Body of pancreas (tissue), 4 donors: ENCODE results near the gene DCDC2C.

ENCODE experiments used
- CTCF ChIP-seq, 7 experiments: fragments of 450-650 bp in 4 of 7; fragments of 200-600 bp in 3 of 7; sonication (generic) in 3 of 7; IDR thresholded peaks; one replicate each; pipeline ENCODE4 v1.5.1; 2016 to 2019; ENCODE audit warnings: antibody characterized with exemption in 7 of 7
- POLR2A ChIP-seq, 3 donors: fragments of 450-650 bp; IDR thresholded peaks; one replicate each; pipeline ENCODE4 v1.6.1; 2016; ENCODE audit warnings: antibody characterized with exemption in 3 of 3, mild to moderate bottlenecking in 2 of 3

DNA sequence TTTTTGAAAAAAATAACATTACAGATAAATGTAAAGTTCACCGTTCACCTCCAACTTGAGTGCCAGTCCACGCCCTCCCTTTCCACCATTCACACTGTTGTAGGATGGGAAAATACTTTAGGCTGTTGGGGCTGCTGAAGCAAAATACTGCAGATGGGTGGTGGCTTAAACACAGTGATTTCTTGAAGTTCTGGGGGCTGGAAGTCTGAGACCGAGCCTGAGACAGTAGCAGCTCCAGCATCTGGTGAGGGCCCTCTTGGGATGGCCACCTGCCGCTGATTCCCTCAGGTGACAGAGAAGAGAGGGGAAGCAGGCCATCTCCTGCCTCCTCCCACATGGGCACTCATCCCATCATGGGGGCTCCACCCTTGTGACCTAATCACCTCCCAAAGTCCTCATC is 27.7 kb upstream of the DCDC2C start:
- TF ChIP-seq CTCF (IDR thresholded peaks at IDR 0.05) (no peak), POLR2A (IDR thresholded peaks at IDR 0.05) (no peak)
